OCI-LY1 (cell line): Measurements from ENCODE around the gene ATP6V0B.

Source experiments
- CTCF ChIP-seq: fragments of 200-600 bp; sonication (generic), shearing (Covaris generic); IDR thresholded peaks from 2 replicates; pipeline ENCODE4 v1.5.1; 2017; ENCODE audit warnings: mild to moderate bottlenecking, antibody characterized with exemption, low read length, moderate library complexity, mixed read lengths
- EZH2 ChIP-seq: fragments of 200-600 bp; sonication (generic), shearing (Covaris generic); IDR thresholded peaks from 2 replicates; pipeline ENCODE4 v1.8.0; 2017; ENCODE audit warnings: borderline replicate concordance, mixed run types, mild to moderate bottlenecking, antibody characterized with exemption, low read length, moderate library complexity, mixed read lengths

DNA sequence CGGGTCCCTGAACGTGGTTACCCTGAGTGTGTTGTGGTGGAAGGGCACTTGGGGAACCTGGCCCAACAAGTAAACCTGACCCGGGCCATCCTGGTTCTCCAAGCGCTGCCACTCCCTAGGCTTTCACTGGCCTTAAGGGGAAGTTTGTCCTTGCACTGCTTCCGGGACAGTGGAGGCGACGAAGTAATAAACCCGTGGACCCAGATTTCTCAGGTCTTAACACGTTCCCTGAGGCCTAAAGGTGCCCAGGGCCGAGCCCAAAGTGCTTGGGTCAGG, 16.4 kb downstream of the ATP6V0B start:
- TF ChIP-seq CTCF: no peak
- no peak for TF ChIP-seq EZH2
